ENCODE data around the gene KIAA0232. TPM values are rescaled to one million over a fixed set of nuclear protein-coding genes. Genes with fewer than 3 reads are reported as not detected.

The KIAA0232 gene
- total and polyA plus RNA-seq, 10 donors, result 3.2 to 50.6 (median 34.5) TPM

DNA sequence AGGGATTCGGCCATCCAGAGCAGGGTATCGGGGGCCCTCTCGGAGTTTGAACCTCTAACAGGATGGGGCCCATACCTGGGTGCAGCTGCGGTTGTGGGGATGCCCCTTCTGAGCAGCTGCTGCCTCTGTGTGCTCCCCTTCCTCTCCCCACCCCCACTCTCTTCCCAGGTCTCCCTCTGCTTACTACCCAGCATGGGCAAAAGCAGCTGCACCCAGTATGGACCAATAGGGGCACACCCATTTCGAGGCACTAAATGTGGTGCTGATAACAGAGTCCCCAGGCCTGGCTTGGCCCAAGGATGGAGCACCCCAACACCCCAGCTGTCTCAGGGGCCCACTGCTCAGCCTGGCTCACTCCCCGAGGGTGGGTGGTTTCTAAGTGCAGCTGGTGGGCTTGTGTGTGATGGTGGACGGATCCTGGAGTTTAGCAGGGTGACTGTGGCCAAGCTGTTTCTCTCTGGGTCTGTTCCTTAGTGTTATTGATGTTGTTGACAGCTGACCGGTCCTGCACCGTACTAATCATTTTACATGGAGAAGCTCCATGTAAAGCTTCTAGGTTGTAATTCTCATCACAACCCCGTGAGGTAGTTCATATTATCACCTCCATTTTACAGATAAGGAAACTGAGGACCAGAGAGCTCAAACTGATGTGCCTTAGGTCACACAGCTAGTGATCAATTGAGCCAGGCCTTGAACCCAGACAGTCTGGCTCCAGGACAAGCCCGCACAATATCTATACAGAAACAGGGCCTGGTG, 13.1 kb upstream of the KIAA0232 start:
- WGBS, 5 donors, result 71 to 83% (median 76%) methylated on average over 9 to 11 of the region's 11 CpGs

DNA sequence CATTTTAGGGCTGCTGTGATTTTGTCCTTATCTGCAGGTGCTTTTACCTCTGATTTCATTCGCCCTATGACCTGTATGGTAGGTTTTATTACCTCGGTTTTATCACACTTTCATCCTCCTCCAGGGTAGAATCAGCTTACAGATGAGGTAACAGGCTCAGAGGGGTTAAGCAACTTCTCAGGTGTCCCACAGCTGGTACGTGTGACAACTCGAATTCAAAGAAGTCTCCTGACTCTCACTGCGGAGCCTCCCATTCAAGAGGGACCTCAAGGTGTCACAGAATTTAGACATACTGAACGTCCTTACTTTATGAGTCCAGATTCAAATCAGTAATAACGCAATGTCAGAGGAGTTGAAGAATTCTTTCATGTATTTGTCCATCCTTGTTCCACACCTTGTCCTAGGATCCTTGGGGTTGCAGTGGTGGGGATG, 12.5 kb upstream of the KIAA0232 start:
- peaks cover 0 to 28% (median 18%) of the 10 kb centered on the region in 6 donors for H3K4me1 ChIP-seq
- no peak overlapping the region for H3K4me3 ChIP-seq
- WGBS, 5 donors, result 88 to 91% (median 89%) methylated on average over 7 of the region's 7 CpGs
- intact Hi-C loops (cut with DNase I; ENCODE audit: low total_unique reads), result no loop called here
- TF ChIP-seq POLR2AphosphoS5 (IDR thresholded peaks at IDR 0.05), result no peak
- TF ChIP-seq POLR2A (IDR thresholded peaks at IDR 0.05), result no peak
- TF ChIP-seq, protein P1, sequence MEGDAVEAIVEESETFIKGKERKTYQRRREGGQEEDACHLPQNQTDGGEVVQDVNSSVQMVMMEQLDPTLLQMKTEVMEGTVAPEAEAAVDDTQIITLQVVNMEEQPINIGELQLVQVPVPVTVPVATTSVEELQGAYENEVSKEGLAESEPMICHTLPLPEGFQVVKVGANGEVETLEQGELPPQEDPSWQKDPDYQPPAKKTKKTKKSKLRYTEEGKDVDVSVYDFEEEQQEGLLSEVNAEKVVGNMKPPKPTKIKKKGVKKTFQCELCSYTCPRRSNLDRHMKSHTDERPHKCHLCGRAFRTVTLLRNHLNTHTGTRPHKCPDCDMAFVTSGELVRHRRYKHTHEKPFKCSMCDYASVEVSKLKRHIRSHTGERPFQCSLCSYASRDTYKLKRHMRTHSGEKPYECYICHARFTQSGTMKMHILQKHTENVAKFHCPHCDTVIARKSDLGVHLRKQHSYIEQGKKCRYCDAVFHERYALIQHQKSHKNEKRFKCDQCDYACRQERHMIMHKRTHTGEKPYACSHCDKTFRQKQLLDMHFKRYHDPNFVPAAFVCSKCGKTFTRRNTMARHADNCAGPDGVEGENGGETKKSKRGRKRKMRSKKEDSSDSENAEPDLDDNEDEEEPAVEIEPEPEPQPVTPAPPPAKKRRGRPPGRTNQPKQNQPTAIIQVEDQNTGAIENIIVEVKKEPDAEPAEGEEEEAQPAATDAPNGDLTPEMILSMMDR (IDR thresholded peaks at IDR 0.05 in 8 of 11, conservative IDR thresholded peaks at IDR 0.05 in 3 of 11), result no peak
- no peak overlapping the region for H3K27ac ChIP-seq
- DNase-seq, result no peak
- H3K9me3 ChIP-seq, result no peaks in the 10 kb centered on the region
- no peaks in the 10 kb centered on the region for H3K36me3 ChIP-seq
- no peaks in the 10 kb centered on the region for H3K27me3 ChIP-seq (replicated peaks in 1 of 7)

More for the DNA sequence above, 13.1 kb upstream of the KIAA0232 start:
- TF ChIP-seq POLR2AphosphoS5 (IDR thresholded peaks at IDR 0.05) (no peak), POLR2A (IDR thresholded peaks at IDR 0.05) (no peak)
- TF ChIP-seq, protein P1 (IDR thresholded peaks at IDR 0.05 in 8 of 11, conservative IDR thresholded peaks at IDR 0.05 in 3 of 11), result no peak
- H3K27ac ChIP-seq, result peak overlapping the region in 1 of 8 donors; percentile 69
- no peaks in the 10 kb centered on the region for H3K36me3 ChIP-seq
- intact Hi-C loops (cut with DNase I; ENCODE audit: low total_unique reads), result no loop called here
- no peaks in the 10 kb centered on the region for H3K9me3 ChIP-seq
- DNase-seq, result no peak
- no peaks in the 10 kb centered on the region for H3K27me3 ChIP-seq (replicated peaks in 1 of 7)
- peaks cover 0 to 27% (median 18%) of the 10 kb centered on the region in 6 donors for H3K4me1 ChIP-seq
- no peak overlapping the region for H3K4me3 ChIP-seq

DNA sequence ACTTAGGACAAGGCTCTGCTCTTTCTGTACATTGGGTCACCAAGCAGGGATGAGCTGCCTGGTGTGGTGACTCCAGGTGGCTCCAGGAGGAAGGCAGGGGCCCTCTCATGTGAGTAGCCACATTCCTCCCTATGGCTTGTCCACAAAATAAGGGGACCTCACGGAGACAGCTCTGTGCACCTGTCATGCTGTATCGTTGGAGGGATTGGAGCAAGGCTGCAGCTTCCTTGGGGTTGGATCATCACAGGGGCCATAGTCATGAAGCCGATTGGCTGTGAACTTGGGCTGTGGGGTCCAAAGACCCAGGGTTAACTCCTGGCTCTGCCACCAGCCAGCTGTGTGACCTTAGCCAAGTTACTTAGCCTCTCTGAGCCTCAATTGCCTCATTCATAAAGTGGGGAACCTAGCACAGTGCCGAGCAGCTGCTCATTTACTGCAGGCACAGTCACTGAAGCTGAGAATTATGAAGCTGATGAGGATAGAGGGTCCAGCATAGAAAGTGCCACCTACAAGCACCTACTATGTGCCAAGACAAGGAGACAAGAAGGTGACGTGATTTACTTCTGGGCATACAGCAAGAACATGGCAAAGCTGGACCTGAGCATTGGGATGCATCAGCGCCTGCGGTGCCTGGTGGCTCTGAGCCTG, 11.8 kb upstream of the KIAA0232 start:
- H3K36me3 ChIP-seq, result no peaks in the 10 kb centered on the region
- no peaks in the 10 kb centered on the region for H3K27me3 ChIP-seq (replicated peaks in 1 of 7)
- no peak overlapping the region for H3K27ac ChIP-seq
- peaks cover 0 to 28% (median 18%) of the 10 kb centered on the region in 6 donors for H3K4me1 ChIP-seq
- DNase-seq, result peak; percentile 21
- no peaks in the 10 kb centered on the region for H3K9me3 ChIP-seq
- TF ChIP-seq, protein P1 (IDR thresholded peaks at IDR 0.05 in 8 of 11, conservative IDR thresholded peaks at IDR 0.05 in 3 of 11), result no peak
- TF ChIP-seq POLR2A (IDR thresholded peaks at IDR 0.05) (no peak), POLR2AphosphoS5 (IDR thresholded peaks at IDR 0.05) (no peak)
- 92 to 97% (median 95%) methylated on average over 6 to 7 of the region's 7 CpGs for WGBS, 5 donors
- H3K4me3 ChIP-seq, result no peak overlapping the region
- intact Hi-C loops (cut with DNase I; ENCODE audit: low total_unique reads), result no loop called here

DNA sequence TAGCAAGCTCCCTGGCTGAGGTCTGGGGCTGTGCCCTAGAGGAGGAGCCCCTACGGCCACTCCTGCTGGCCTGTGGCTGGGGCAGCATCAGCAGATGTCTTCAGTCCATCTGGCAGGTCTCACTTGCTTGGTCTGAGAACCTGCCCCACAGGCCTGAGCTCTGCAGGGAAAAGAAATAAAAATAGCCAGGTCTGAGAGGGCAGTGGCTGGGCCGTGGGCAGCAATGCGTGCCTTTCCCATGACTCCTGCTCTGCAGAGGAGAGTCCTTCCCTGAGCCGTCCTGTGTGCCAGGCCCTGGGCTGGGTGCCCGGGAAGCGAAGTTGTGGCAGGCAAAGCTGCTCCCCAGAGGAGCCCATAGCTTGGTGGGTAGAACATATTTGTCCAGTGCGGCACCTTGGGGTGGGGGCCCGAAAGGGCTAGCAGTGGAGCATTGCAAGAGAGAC, 11.3 kb upstream of the KIAA0232 start:
- no peak overlapping the region for H3K4me3 ChIP-seq
- intact Hi-C loops (cut with DNase I; ENCODE audit: low total_unique reads), result no loop called here
- no peaks in the 10 kb centered on the region for H3K9me3 ChIP-seq
- peaks cover 0 to 28% (median 18%) of the 10 kb centered on the region in 6 donors for H3K4me1 ChIP-seq
- no peaks in the 10 kb centered on the region for H3K36me3 ChIP-seq
- TF ChIP-seq POLR2AphosphoS5 (IDR thresholded peaks at IDR 0.05), result no peak
- no peak for TF ChIP-seq POLR2A (IDR thresholded peaks at IDR 0.05)
- TF ChIP-seq, protein P1 (IDR thresholded peaks at IDR 0.05 in 8 of 11, conservative IDR thresholded peaks at IDR 0.05 in 3 of 11), result no peak
- 84 to 96% (median 91%) methylated on average over 6 to 8 of the region's 8 CpGs for WGBS, 5 donors
- no peak overlapping the region for H3K27ac ChIP-seq
- no peak for DNase-seq
- no peaks in the 10 kb centered on the region for H3K27me3 ChIP-seq (replicated peaks in 1 of 7)
